Ishikawa (cell line): Measurements from ENCODE around the gene ARHGEF40.
A peak's percentile ranks its signal among the peaks of the same experiment; 100 is the strongest.

ENCODE experiments used
- CEBPB ChIP-seq: IDR thresholded peaks from 2 replicates; pipeline ENCODE4 v1.6.1; 2012
- CREB1 ChIP-seq: IDR thresholded peaks from 2 replicates; pipeline ENCODE4 v1.6.1; 2012; ENCODE audit warnings: low read depth
- EP300 ChIP-seq: IDR thresholded peaks from 2 replicates; pipeline ENCODE4 v1.6.1; 2012; ENCODE audit warnings: borderline replicate concordance
- FOXM1 ChIP-seq: IDR thresholded peaks from 2 replicates; pipeline ENCODE4 v1.6.1; 2012; ENCODE audit warnings: low read depth, borderline replicate concordance
- NFIC ChIP-seq: IDR thresholded peaks from 2 replicates; pipeline ENCODE4 v1.6.1; 2012
- RAD21 ChIP-seq: IDR thresholded peaks from 2 replicates; pipeline ENCODE4 v1.6.1; 2012; ENCODE audit warnings: low read depth
- TAF1 ChIP-seq: IDR thresholded peaks from 2 replicates; pipeline ENCODE4 v1.6.1; 2012; ENCODE audit warnings: low read depth, mild to moderate bottlenecking
- TCF12 ChIP-seq: IDR thresholded peaks from 2 replicates; pipeline ENCODE4 v1.6.1; 2012; ENCODE audit warnings: low read depth
- TEAD4 ChIP-seq: IDR thresholded peaks from 2 replicates; pipeline ENCODE4 v1.6.1; 2012
- YY1 ChIP-seq: IDR thresholded peaks from 2 replicates; pipeline ENCODE4 v1.6.1; 2012; ENCODE audit warnings: low read depth
- ZBTB7A ChIP-seq: IDR thresholded peaks from 2 replicates; pipeline ENCODE4 v1.6.1; 2012; ENCODE audit warnings: low read depth
- TF ChIP-seq, protein P1 (sequence below): IDR thresholded peaks from 2 replicates; pipeline ENCODE4 v1.6.1; 2012; ENCODE audit warnings: low read depth, mild to moderate bottlenecking
- TF ChIP-seq, protein P2 (sequence below): IDR thresholded peaks from 2 replicates; pipeline ENCODE4 v1.6.1; 2012
- TF ChIP-seq, protein P3 (sequence below): IDR thresholded peaks from 2 replicates; pipeline ENCODE4 v1.6.1; 2012

Gene ARHGEF40

DNA sequence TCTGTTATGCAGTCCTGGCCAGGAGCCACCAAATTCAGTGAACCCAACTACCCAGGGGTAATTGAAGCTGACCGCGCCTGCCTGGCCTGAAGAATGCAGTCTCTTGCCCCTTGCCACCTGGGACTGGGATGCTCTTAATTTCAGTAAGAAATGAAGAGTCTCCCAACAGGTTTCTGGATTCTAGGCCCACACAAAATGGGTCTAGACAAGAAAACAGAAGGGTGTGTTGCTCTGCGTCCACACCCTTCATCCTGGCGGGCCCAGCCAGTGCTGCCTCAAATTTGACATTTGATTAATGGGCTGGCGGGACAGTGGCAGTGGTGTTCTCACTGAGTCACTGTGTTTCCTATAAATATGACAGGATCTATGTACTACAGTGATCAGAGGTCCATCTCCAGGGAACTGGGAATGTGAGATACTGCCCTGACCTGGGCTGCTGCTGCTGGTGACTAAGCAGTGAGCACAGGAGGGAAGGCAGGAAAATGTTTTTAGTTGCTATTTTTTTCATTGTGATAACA is 37.2 kb downstream of the ARHGEF40 start:
- TF ChIP-seq, protein P1, sequence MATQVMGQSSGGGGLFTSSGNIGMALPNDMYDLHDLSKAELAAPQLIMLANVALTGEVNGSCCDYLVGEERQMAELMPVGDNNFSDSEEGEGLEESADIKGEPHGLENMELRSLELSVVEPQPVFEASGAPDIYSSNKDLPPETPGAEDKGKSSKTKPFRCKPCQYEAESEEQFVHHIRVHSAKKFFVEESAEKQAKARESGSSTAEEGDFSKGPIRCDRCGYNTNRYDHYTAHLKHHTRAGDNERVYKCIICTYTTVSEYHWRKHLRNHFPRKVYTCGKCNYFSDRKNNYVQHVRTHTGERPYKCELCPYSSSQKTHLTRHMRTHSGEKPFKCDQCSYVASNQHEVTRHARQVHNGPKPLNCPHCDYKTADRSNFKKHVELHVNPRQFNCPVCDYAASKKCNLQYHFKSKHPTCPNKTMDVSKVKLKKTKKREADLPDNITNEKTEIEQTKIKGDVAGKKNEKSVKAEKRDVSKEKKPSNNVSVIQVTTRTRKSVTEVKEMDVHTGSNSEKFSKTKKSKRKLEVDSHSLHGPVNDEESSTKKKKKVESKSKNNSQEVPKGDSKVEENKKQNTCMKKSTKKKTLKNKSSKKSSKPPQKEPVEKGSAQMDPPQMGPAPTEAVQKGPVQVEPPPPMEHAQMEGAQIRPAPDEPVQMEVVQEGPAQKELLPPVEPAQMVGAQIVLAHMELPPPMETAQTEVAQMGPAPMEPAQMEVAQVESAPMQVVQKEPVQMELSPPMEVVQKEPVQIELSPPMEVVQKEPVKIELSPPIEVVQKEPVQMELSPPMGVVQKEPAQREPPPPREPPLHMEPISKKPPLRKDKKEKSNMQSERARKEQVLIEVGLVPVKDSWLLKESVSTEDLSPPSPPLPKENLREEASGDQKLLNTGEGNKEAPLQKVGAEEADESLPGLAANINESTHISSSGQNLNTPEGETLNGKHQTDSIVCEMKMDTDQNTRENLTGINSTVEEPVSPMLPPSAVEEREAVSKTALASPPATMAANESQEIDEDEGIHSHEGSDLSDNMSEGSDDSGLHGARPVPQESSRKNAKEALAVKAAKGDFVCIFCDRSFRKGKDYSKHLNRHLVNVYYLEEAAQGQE: no peak
- no peak for TF ChIP-seq TAF1
- TF ChIP-seq FOXM1: 0 out of 2 replicates have a peak, but pooled peaks have one; percentile 12
- no peak for TF ChIP-seq CREB1
- no peak for TF ChIP-seq CEBPB
- peak; percentile 84; the same call in 1 of the 2 replicates for TF ChIP-seq NFIC
- TF ChIP-seq, protein P2, sequence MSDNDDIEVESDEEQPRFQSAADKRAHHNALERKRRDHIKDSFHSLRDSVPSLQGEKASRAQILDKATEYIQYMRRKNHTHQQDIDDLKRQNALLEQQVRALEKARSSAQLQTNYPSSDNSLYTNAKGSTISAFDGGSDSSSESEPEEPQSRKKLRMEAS: peak; percentile 39; the same call in 1 of the 2 replicates
- TF ChIP-seq ZBTB7A: no peak
- TF ChIP-seq YY1: no peak
- peak; percentile 57; the same call in 1 of the 2 replicates for TF ChIP-seq TEAD4
- TF ChIP-seq TCF12: peak; percentile 48; the same call in 1 of the 2 replicates

DNA sequence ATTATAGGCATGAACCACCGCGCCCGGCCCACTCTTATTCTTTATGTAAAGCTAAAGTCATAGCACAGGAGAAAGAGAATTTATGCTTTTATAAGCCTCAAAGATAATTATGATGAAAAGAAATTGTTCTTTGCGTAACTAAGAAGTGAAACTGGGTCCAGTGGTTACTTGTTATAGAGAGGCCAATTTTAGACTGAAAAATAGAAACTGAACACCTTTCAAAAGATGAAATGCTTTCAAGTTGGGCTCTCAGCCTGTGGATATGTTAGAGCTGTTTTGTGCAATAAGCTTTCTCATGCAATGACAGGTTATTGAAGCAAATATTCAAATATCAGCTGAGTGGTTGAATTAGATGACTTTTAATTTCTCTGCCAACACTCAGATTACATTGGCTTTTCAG is 38.7 kb downstream of the ARHGEF40 start:
- TF ChIP-seq, protein P2: no peak
- TF ChIP-seq CEBPB: no peak
- no peak for TF ChIP-seq CREB1
- TF ChIP-seq TEAD4: no peak
- TF ChIP-seq, protein P1: no peak
- no peak for TF ChIP-seq TCF12
- no peak for TF ChIP-seq YY1
- TF ChIP-seq ZBTB7A: no peak
- no peak for TF ChIP-seq EP300
- TF ChIP-seq RAD21: no peak

DNA sequence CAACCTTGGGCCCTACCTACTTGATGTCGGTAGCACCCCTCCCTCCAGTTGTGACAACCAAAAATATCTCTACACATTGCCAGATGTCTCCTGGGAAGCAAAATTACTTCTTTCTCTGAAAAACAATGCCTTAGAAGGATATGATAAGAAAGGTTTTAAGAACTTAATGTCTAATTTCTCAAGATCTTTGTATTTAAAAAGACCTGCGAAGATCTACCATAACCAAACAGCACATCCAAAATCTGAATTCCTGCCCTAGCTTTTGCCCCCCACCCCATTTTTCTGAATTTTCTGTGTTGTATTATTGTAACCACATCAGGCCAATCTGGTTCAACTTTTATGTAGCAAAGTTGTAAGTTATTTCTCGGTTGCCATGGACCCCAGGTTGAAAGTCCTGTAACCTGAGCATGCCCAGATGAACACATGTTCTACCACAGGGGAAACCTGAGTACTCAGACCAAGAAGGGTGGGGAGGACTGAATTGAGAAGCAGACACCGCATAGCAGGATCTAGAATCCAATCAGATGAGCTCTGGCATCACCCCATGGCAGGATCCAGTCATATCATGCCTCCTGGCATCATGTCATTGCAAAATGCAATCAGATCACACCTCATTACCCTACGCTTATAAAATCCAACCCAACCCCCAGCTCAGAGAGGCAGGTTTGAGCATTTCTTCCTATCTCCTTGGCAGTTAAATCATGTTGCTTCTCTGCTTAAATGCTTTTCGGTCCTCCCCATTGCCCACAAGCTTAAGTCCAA is 39.5 kb downstream of the ARHGEF40 start:
- TF ChIP-seq, protein P2: 0 out of 2 replicates have a peak, but pooled peaks have one; percentile 10
- no peak for TF ChIP-seq TEAD4

DNA sequence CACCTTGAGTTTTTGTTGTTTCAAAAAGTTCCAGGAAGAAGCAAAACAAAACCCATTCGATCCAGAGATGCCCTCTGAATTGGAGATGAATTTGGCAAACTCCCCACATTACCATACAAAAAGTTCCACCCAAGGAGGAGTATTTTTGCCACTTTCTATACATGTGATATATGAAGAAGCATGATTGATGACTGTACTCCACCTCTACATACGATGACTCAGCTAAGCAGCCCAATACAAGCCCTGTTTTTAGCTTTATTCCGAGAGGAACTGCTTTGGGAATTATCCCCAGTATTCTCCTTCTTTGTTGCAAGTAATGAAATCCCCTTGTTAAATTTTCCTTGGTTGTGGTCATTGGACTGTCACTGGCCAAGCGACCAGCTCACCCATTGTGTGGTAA is 42.2 kb downstream of the ARHGEF40 start:
- TF ChIP-seq, protein P3, sequence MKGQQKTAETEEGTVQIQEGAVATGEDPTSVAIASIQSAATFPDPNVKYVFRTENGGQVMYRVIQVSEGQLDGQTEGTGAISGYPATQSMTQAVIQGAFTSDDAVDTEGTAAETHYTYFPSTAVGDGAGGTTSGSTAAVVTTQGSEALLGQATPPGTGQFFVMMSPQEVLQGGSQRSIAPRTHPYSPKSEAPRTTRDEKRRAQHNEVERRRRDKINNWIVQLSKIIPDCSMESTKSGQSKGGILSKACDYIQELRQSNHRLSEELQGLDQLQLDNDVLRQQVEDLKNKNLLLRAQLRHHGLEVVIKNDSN: no peak
- TF ChIP-seq ZBTB7A (no peak), NFIC (no peak), FOXM1 (no peak)

DNA sequence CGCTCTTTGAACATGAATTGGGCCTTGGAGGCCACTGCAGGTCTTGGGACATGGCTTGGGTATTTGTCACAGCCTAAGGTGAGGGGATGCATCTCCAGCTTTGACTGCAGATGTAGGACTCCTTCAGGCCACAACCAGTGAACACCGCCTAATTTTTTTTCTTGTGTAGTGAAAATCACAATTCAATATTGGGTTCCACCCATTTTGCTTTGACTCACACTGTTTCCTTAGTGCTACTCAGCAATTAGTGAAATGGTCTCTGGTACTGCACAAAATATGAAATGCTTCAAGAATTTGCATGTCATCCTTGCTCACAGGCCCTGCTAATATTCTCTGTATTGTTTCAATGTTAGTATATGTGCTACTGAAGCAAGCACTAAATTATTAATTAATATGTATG is 43.3 kb downstream of the ARHGEF40 start:
- TF ChIP-seq CEBPB: no peak
- TF ChIP-seq TAF1: no peak

DNA sequence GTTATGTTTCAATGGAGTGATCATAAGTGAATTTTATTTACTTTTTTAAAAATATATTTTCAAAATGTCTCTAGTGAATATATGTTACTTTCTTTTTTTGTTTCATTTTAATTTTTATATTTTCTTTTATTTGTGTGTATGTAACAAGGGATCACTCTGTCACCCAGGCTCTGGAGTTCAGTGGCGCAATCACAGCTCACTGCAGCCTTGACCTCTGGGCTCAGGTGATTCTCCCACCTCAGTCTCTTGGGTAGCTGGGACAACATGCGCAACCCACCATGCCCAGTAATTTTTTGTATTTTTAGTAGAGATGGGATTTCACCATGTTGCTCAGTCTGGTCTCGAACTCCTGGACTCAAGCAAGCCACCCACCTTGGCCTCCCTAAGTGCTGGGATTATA is 48.8 kb downstream of the ARHGEF40 start:
- TF ChIP-seq NFIC (no peak), CEBPB (no peak)

DNA sequence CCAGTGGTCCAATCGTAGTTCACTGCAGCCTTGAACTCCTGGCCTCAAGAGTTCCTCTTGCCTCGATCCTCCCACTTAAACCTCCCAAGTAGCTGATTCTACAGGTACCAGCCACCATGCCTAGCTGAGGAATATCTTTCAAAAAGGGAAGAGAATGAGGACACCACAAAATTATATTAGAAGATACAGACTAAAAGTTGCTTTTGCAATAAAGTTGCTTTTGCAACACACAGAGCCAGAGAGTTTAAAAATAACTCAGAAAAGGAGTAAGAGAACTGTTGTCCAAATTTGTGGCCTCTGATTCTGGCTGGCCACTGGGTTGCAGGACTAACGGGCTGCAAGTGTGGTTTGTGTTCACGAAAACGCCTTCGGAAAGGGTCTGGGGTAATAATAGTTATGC is 50.6 kb downstream of the ARHGEF40 start:
- TF ChIP-seq FOXM1 (no peak), ZBTB7A (no peak), NFIC (no peak), RAD21 (no peak)
- TF ChIP-seq, protein P2: no peak
